Endothelial cell of umbilical vein (primary cell): ENCODE results near the gene KCNN3.

Experiments used
- CTCF ChIP-seq, 2 donors: IDR thresholded peaks; 1 replicate in 1 of 2; 2 replicates in 1 of 2; pipeline ENCODE4 v1.5.1; 2011; ENCODE audit warnings: low read length in 2 of 2, mild to moderate bottlenecking in 2 of 2, moderate library complexity in 2 of 2, control low read depth in 1 of 2, inconsistent platforms in 1 of 2, low read depth in 1 of 2; ENCODE audit not compliant: insufficient read depth in 1 of 2; ENCODE audit errors: extremely low read depth in 1 of 2
- EZH2 ChIP-seq: IDR thresholded peaks from 2 replicates; pipeline ENCODE4 v1.6.1; 2012; ENCODE audit warnings: borderline replicate concordance, low read depth, mild to moderate bottlenecking, moderate library complexity, low read length, inconsistent platforms; ENCODE audit not compliant: severe bottlenecking
- FOS ChIP-seq: IDR thresholded peaks from 2 replicates; pipeline ENCODE4 v1.6.1; 2011; ENCODE audit warnings: mild to moderate bottlenecking, low read length, moderate library complexity, borderline replicate concordance; ENCODE audit not compliant: insufficient read depth
- GATA2 ChIP-seq: IDR thresholded peaks from 2 replicates; pipeline ENCODE4 v1.7.0; 2011; ENCODE audit warnings: low read depth, mild to moderate bottlenecking, moderate library complexity, mixed read lengths, low read length; ENCODE audit not compliant: insufficient read length, insufficient read depth
- JUN ChIP-seq: IDR thresholded peaks from 2 replicates; pipeline ENCODE4 v1.6.1; 2011; ENCODE audit warnings: borderline replicate concordance, low read depth; ENCODE audit not compliant: insufficient read length, insufficient read depth
- MAX ChIP-seq: IDR thresholded peaks from 2 replicates; pipeline ENCODE4 v1.6.1; 2011; ENCODE audit not compliant: insufficient read depth, insufficient read length
- MYC ChIP-seq: IDR thresholded peaks from one replicate; pipeline ENCODE4 v1.6.1; 2011; ENCODE audit warnings: mild to moderate bottlenecking, low read depth, low read length
- POLR2A ChIP-seq: IDR thresholded peaks from 2 replicates; pipeline ENCODE4 v1.6.1; 2012; ENCODE audit warnings: low read depth, mild to moderate bottlenecking, control low read depth, low read length
- POLR2AphosphoS5 ChIP-seq: IDR thresholded peaks from 2 replicates; pipeline ENCODE4 v1.6.1; 2012; ENCODE audit warnings: low read depth, mild to moderate bottlenecking, control low read depth, low read length, moderate library complexity; ENCODE audit not compliant: insufficient read depth

GRCh38 chr1:154661110-154661509 is 209.0 kb downstream of the KCNN3 start:
- no peak for TF ChIP-seq CTCF (IDR thresholded peaks at IDR 0.05; ENCODE audit: extremely low read depth in 1 of 2, insufficient read depth in 1 of 2, low read depth in 1 of 2, low read length in 2 of 2)
- TF ChIP-seq JUN: no peak
- TF ChIP-seq POLR2A: no peak
- no peak for TF ChIP-seq MAX
- no peak for TF ChIP-seq MYC
- no peak for TF ChIP-seq POLR2AphosphoS5
- no peak for TF ChIP-seq EZH2
- no peak for TF ChIP-seq GATA2
- no peak for TF ChIP-seq FOS
